ENCODE measurements around the gene CRB2. TPM values are rescaled to one million over a fixed set of nuclear protein-coding genes. Genes with fewer than 3 reads are reported as not detected.

The CRB2 gene
- total RNA-seq, 1 donor from 2014 or later: 0.93 TPM

- Histone ChIP-seq H3K4me3 (no peak overlapping the region), H3K27me3 (no peaks in the 10 kb centered on the region), H3K4me1 (no peaks in the 10 kb centered on the region), H3K27ac (no peak overlapping the region), H3K36me3 (no peaks in the 10 kb centered on the region), H3K9me3 (no peaks in the 10 kb centered on the region)
- intact Hi-C loops (cut with DNase I): no loop called here
- ATAC-seq (no peak), DNase-seq (no peak)
- TF ChIP-seq, protein P1, sequence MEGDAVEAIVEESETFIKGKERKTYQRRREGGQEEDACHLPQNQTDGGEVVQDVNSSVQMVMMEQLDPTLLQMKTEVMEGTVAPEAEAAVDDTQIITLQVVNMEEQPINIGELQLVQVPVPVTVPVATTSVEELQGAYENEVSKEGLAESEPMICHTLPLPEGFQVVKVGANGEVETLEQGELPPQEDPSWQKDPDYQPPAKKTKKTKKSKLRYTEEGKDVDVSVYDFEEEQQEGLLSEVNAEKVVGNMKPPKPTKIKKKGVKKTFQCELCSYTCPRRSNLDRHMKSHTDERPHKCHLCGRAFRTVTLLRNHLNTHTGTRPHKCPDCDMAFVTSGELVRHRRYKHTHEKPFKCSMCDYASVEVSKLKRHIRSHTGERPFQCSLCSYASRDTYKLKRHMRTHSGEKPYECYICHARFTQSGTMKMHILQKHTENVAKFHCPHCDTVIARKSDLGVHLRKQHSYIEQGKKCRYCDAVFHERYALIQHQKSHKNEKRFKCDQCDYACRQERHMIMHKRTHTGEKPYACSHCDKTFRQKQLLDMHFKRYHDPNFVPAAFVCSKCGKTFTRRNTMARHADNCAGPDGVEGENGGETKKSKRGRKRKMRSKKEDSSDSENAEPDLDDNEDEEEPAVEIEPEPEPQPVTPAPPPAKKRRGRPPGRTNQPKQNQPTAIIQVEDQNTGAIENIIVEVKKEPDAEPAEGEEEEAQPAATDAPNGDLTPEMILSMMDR (IDR thresholded peaks at IDR 0.05): no peak
Observed at GRCh38 chr9:123411636-123412035, 55.6 kb downstream of the CRB2 start.

- Histone ChIP-seq H3K27ac (no peak overlapping the region), H3K36me3 (no peaks in the 10 kb centered on the region), H3K9me3 (no peaks in the 10 kb centered on the region), H3K4me3 (no peak overlapping the region), H3K4me1 (no peaks in the 10 kb centered on the region), H3K27me3 (no peaks in the 10 kb centered on the region)
- TF ChIP-seq, protein P1 (IDR thresholded peaks at IDR 0.05): no peak
- no peak for DNase-seq
- no peak for ATAC-seq
- intact Hi-C loops (cut with DNase I): no loop called here
Observed at GRCh38 chr9:123412171-123412820, 56.3 kb downstream of the CRB2 start.

DNA sequence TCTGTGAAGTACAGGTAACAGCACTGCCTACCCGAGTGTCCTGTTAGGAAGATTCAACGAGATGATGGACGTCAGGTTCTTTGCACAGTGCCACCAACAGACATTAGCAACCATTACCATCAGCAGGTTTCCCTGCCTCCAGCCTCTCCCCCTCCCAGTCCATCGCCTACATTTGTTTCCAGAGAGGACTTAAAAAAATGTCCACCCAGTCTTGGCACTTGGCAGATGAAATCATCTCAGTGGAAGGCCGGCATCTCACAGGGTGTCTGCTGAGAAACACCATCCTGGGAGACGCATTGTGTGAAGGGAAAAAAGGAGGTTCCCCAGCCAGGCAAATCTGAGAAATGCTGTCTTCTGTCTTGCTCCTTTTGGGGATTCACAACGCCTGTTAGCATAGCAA is 58.2 kb downstream of the CRB2 start:
- intact Hi-C loops (cut with DNase I): no loop called here

DNA sequence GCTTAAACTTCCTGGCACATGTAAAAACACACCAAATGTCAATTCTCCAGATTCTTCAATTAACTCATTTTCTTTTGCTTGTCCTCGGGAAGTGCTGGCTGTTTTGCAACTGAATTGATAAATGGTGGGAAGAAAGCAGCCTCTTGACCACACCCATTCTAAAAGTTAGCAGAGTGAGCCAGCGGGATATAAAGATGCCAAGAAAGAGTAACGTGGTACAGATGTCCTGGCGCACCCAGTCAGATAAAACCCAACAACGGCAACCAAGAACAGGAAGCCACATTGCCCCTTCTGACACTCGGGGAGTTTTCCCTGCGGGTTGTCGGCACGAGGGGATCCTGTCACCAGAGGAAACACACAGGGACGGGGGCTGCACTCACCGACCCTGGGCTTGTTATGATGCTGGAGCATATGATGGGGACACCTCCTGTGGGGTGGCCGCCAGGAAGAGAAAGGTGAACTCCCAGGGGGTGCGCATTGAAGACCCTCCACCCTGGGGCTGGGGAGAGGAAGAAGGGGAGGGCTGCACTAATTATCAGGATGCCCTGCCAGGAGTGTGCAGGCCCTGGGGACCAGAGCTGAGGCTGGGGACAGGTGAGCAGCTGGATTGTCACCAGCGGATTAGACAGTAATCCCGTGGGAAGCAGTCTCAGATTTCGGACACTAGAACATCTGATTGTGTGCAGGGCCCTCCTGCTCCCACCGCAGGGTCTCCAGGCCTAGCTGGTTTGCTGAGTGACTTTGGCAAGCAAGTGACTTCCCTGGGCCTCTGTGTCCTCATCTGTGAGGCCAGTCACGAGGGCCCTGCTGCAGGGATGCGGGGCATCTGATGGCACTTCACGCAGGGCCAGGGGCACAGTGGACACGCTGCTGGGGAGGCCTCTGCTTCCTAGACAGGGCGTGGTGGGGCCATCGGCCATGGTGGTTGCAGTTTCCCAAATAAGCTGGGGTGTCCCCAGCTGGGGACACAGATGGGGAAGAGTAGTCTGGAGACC is 59.2 kb downstream of the CRB2 start:
- ATAC-seq (no peak), DNase-seq (no peak)
- intact Hi-C loops (cut with DNase I): no loop called here
- Histone ChIP-seq H3K4me1 (no peaks in the 10 kb centered on the region), H3K4me3 (no peak overlapping the region), H3K36me3 (no peaks in the 10 kb centered on the region), H3K27me3 (no peaks in the 10 kb centered on the region), H3K27ac (no peak overlapping the region), H3K9me3 (no peaks in the 10 kb centered on the region)
- TF ChIP-seq, protein P1 (IDR thresholded peaks at IDR 0.05): no peak

More for the DNA sequence above, 58.2 kb downstream of the CRB2 start:
- Histone ChIP-seq H3K9me3 (no peaks in the 10 kb centered on the region), H3K4me1 (no peaks in the 10 kb centered on the region), H3K27ac (no peak overlapping the region), H3K27me3 (no peaks in the 10 kb centered on the region), H3K36me3 (no peaks in the 10 kb centered on the region), H3K4me3 (no peak overlapping the region)
- TF ChIP-seq, protein P1 (IDR thresholded peaks at IDR 0.05): no peak
- ATAC-seq (no peak), DNase-seq (no peak)

DNA sequence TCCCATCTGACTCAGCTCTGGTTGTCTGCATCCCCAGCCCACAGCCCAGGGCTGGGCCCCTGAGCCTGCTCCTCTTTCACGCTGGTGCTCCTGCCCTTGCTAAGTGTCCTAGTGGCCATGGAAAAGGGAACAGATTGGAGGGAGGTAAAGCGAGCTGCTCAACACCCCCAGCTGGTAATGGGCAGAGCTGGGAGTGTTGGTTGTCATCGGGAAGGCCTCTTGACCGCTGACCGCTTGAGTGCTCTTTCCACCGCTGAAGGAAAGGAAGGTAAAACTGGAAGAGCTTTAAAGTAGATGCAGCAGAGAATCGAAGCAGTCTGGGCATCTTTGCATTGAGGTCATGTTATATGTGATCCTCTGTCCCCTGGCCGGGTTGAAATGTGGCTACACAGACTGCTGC is 60.2 kb downstream of the CRB2 start:
- ATAC-seq (no peak), DNase-seq (peak; percentile 29)
- no peaks in the 10 kb centered on the region for H3K36me3 ChIP-seq

More for the DNA sequence above, 60.2 kb downstream of the CRB2 start:
- intact Hi-C loops (cut with DNase I): no loop called here
- Histone ChIP-seq H3K27ac (no peak overlapping the region), H3K4me3 (no peak overlapping the region), H3K4me1 (no peaks in the 10 kb centered on the region), H3K9me3 (no peaks in the 10 kb centered on the region), H3K27me3 (no peaks in the 10 kb centered on the region)
- TF ChIP-seq, protein P1 (IDR thresholded peaks at IDR 0.05): no peak

Measured in upper lobe of right lung (tissue), 1 donor.